GM10248 (cell line): ENCODE data around the gene IGLL1.

ENCODE experiments used
- CTCF ChIA-PET: fragments of 300-600 bp; sonication (Branson Sonifier 250); formaldehyde crosslinking; extraction: SDS; loops from one replicate; lab custom pipeline; 2021; ENCODE audit warnings: antibody characterized with exemption; lab: Yijun Ruan, JAX
- POLR2A ChIA-PET: fragments of 350-650 bp; sonication (Branson Sonifier 250); formaldehyde crosslinking; extraction: SDS; loops from one replicate; lab custom pipeline; 2020; ENCODE audit warnings: antibody characterized with exemption; lab: Yijun Ruan, JAX
- DNase-seq: peaks from one replicate; pipeline ENCODE4 v3.0.0; 2012; ENCODE audit errors: extremely low spot score
- TF ChIP-seq, protein P1 (sequence below): IDR thresholded peaks from 2 replicates; pipeline ENCODE4 v1.5.1; 2012; ENCODE audit warnings: mild to moderate bottlenecking, low read depth; ENCODE audit errors: extremely low read depth, missing control alignments, control extremely low read depth

The IGLL1 gene

DNA sequence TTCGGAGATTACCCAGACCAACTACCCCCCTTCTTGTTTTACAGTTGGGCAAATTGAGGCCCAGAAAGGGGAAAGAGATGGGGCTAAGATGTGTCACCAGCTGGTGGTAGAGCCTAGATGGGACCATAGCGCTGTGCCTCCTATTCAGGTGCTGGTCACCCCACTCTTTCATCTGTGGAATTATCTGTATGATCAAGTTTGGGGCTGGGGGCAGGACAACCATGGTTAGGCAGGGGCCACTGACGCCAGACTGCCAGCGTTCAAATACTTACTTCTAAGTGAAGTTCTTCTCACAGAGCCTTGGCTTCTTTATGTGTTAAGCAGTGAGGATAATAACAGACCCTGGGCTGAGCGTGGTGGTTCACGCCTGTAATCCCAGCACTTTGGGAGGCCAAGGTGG lies 55.9 kb downstream of the IGLL1 start:
- ChIA-PET CTCF (no interaction called here), POLR2A (no interaction called here)
- TF ChIP-seq, protein P1, sequence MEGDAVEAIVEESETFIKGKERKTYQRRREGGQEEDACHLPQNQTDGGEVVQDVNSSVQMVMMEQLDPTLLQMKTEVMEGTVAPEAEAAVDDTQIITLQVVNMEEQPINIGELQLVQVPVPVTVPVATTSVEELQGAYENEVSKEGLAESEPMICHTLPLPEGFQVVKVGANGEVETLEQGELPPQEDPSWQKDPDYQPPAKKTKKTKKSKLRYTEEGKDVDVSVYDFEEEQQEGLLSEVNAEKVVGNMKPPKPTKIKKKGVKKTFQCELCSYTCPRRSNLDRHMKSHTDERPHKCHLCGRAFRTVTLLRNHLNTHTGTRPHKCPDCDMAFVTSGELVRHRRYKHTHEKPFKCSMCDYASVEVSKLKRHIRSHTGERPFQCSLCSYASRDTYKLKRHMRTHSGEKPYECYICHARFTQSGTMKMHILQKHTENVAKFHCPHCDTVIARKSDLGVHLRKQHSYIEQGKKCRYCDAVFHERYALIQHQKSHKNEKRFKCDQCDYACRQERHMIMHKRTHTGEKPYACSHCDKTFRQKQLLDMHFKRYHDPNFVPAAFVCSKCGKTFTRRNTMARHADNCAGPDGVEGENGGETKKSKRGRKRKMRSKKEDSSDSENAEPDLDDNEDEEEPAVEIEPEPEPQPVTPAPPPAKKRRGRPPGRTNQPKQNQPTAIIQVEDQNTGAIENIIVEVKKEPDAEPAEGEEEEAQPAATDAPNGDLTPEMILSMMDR = no peak
- DNase-seq = no peak

- CTCF ChIA-PET = no interaction called here
- no peak for DNase-seq
- POLR2A ChIA-PET = no interaction called here
- TF ChIP-seq, protein P1 = no peak
Measured at GRCh38 chr22:23523713-23524112, 56.4 kb downstream of the IGLL1 start.
